CD4-positive, alpha-beta T cell treated with Interleukin-17A for 1 hour (primary cell): ENCODE results near the gene NKAPD1.
A peak's percentile ranks its signal among the peaks of the same experiment; 100 is the strongest.
"Not testable (repeated sequence)": the region's sequence is repeated elsewhere in the genome, so short reads cannot be mapped to it uniquely, and the experiment has no call there.

Source experiments
- DNase-seq: peaks from one replicate; pipeline ENCODE4 v3.0.0-alpha.2; 2020

Gene NKAPD1

GRCh38 chr11:112086422-112087191, 12.5 kb downstream of the NKAPD1 start, which contains the start of the genes SDHD and TIMM8B:
TSS of gene SDHD (plus strand) at chr11:112086873. CDS start at chr11:112086908, 35 bp downstream.
TSS of gene TIMM8B (minus strand) at chr11:112086756. CDS start at chr11:112086723, 33 bp downstream.
- peak; percentile 98 for DNase-seq

- DNase-seq = no peak
Observed at GRCh38 chr11:112087212-112087611, 13.1 kb downstream of the NKAPD1 start.

DNA sequence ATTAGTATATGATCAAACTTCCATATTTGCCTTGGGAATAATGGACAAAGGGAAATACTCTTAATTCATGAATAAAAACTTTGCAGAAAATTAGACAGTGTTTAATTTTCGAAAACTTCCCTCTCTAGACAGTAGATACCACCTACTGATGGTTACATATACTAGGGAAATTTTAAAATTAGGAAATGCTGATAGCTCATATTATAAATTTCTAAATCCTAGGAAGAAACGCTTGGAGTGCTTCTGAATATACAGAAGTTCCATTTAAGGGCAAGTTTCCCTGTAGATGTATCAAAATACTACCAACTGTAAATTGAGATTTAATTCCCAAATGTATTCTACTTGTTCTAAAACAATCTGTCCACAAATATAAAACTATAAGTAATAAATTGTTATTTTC, 21.2 kb downstream of the NKAPD1 start:
- not testable (repeated sequence) for DNase-seq

- DNase-seq = no peak
Observed at GRCh38 chr11:112096194-112096593, 22.1 kb downstream of the NKAPD1 start.

GRCh38 chr11:112097734-112098528, 23.8 kb downstream of the NKAPD1 start:
- no peak for DNase-seq

DNA sequence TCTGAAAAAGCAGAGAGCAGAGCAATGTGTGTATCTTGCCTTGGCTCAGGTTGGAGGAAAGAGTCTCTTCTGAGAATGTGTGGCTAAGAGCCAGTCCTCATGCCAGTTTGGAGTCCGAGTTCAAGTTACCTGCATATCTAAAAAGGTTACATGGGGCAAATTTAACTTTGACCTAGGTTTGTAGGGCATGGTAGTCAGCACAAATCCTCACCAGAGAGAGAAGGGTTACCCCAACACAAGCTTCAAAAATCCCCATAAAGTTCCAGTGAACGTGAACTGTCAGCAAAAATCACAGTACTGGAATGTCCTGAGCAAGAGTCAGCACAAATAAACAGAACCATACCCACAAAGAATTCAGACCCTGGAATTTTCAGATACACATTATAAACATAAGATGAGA, 26.4 kb downstream of the NKAPD1 start:
- DNase-seq = no peak

- no peak for DNase-seq
Observed at GRCh38 chr11:112103446-112103845, 29.3 kb downstream of the NKAPD1 start.

GRCh38 chr11:112106070-112106469, 32.0 kb downstream of the NKAPD1 start:
- no peak for DNase-seq

GRCh38 chr11:112113539-112114457, 39.7 kb downstream of the NKAPD1 start:
- DNase-seq = peak; percentile 53

GRCh38 chr11:112114460-112114859, 40.4 kb downstream of the NKAPD1 start:
- DNase-seq = no peak

DNA sequence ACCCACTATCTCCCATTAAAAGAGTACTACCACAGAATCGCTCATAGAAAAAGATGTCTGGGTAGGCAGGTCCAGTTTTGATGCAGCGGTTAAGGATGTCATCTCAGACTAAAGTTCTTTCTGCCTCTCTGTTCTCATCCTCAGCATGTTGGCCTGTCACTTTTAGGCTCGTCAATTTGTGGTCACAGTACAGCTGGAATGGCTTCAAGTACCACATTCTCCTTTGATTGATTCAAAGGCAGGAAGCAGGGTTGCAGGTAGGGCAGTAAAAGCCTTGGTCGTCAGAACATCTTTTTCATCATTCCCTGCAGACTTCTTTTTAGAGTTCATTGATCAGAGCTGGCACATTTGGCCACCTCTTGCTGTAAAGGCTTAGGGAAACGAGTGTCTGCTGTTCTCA, 41.3 kb downstream of the NKAPD1 start:
- no peak for DNase-seq

GRCh38 chr11:112118176-112118575, 44.1 kb downstream of the NKAPD1 start:
- DNase-seq = no peak

GRCh38 chr11:112121981-112122615, 48.0 kb downstream of the NKAPD1 start:
- DNase-seq = no peak

- DNase-seq = no peak
Observed at GRCh38 chr11:112123129-112123528, 49.0 kb downstream of the NKAPD1 start.

DNA sequence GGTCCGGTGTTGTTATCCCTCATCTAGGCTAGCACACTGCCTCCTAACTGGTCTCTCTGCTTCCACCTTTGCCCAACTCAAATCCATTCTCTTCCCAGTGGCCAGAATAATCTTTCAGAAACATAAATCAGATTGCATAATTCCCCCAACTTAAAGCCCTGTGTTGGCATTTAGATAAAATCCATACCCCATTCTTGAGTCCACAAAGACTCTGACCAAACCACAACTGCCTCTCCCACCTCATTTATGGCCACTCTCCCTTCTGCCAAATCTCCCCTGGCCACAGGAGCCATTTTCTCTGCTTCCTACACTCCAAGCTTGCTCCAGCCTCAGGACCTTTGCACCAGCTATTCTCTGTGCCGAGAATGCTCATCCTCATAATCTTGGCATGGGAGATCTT, 53.0 kb downstream of the NKAPD1 start:
- no peak for DNase-seq

GRCh38 chr11:112128483-112129121, 54.5 kb downstream of the NKAPD1 start:
- no peak for DNase-seq

- DNase-seq = no peak
Observed at GRCh38 chr11:112129656-112130055, 55.6 kb downstream of the NKAPD1 start.

GRCh38 chr11:112132737-112133136, 58.6 kb downstream of the NKAPD1 start:
- DNase-seq = no peak

DNA sequence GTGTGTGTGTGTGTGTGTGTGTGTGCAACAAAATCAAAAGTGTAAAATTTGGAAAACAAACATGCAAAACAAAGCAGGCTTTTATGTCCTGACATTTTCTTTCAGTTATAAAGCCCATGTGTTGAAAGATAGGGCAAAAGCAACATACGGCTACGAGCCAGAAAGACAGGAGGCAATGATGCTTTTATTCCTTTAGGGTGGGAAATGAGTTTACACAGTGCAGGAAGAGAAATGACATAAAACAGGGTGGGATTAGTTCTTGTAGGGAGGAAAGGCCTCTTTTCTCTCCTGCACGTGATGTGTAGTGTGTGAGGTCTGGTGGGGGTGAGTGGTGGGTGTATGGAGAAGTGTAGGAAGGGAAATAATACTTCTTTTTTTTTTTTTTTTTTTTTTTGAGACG, 60.4 kb downstream of the NKAPD1 start:
- DNase-seq = no peak
